ENCODE results near the gene PBLD.

Gene PBLD

DNA sequence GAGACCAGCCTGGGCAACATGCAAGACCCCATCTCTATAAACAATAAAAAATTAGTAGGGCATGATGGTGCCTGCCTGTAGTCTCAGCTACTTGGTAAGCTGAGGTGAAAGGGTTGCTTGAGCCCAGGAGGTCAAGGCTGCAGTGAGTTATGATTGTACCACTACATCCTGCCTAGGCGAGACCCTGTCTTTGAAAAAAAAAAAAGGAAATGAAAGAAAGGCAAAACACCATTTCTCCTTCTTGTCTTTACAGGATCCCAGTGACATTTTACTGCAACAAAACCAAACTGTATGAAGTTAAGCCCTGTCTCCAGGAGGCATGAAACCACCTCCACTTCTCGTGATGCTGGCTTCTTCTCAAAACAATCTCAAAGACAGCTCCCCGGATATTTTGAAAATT, 29.9 kb upstream of the PBLD start:
- H3K4me3 ChIP-seq (ENCODE audit: low read length), result no peak overlapping the region
- no peak for DNase-seq (ENCODE audit: low read depth)
- TF ChIP-seq, protein P1, sequence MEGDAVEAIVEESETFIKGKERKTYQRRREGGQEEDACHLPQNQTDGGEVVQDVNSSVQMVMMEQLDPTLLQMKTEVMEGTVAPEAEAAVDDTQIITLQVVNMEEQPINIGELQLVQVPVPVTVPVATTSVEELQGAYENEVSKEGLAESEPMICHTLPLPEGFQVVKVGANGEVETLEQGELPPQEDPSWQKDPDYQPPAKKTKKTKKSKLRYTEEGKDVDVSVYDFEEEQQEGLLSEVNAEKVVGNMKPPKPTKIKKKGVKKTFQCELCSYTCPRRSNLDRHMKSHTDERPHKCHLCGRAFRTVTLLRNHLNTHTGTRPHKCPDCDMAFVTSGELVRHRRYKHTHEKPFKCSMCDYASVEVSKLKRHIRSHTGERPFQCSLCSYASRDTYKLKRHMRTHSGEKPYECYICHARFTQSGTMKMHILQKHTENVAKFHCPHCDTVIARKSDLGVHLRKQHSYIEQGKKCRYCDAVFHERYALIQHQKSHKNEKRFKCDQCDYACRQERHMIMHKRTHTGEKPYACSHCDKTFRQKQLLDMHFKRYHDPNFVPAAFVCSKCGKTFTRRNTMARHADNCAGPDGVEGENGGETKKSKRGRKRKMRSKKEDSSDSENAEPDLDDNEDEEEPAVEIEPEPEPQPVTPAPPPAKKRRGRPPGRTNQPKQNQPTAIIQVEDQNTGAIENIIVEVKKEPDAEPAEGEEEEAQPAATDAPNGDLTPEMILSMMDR (conservative IDR thresholded peaks at IDR 0.05; ENCODE audit: low read length), result no peak

DNA sequence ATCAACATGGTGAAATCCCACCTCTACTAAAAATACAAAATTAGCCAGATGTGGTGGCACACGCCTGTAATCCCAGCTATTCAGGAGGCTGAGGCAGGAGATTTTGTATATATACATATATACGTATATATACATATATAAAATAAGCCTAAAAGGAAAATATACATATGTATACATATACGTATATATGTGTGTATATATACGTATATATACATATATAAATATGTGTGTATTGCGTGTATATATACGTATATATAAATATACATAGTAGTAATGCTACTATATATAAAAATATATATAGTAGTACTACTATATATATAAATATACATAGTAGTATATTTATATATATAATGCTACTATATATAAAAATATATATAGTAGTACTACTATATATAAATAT, 26.5 kb upstream of the PBLD start:
- no peak for DNase-seq (ENCODE audit: low read depth)
- TF ChIP-seq, protein P1 (conservative IDR thresholded peaks at IDR 0.05; ENCODE audit: low read length), result no peak

DNA sequence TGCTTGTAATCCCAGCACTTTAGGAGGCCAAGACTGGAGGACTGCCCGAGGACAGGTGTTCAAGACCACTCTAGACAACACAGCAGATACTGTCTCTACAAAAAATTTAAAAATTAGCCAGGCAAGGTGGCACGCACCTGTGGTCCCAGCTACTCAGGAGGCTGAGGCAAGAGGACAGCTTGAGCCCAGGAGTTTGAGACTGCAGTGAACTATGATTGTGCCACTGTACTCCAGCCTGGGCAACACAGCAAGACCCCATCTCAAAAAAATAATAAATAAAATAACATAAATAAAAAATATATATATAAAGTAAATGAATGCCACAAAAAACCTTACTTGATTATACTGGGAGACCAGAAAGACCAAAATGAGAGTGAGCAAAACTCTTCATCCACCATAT, 20.8 kb upstream of the PBLD start:
- TF ChIP-seq, protein P1 (conservative IDR thresholded peaks at IDR 0.05; ENCODE audit: low read length), result no peak
- H3K4me3 ChIP-seq (ENCODE audit: low read length), result no peak overlapping the region
- no peak for DNase-seq (ENCODE audit: low read depth)

More for the DNA sequence above, 26.5 kb upstream of the PBLD start:
- no peak overlapping the region for H3K4me3 ChIP-seq (ENCODE audit: low read length)

DNA sequence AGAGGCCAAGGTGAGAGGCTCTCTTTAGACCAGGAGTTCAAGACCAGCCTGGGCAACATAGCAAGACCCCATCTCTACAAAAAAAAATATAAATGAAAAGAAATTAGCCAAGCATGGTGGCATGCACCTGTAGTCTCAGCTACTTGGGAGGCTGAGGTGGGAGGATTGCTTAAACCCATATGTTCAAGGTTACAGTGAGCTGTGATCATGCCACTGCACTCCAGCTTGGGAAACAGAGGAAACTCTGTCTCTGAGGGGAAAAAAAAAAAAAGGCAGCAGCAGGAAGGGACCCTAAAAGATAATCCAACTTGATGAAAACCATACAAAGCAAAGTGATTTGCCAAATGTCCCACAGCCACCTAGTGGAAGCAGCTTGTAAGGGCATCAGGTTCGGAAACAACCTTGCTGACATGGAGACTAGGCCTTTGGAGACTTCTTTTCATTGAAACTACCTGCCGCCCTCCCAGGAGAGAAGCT, 15.6 kb upstream of the PBLD start:
- TF ChIP-seq, protein P1 (conservative IDR thresholded peaks at IDR 0.05; ENCODE audit: low read length), result peak; percentile 87
- no peak overlapping the region for H3K4me3 ChIP-seq (ENCODE audit: low read length)
- peak; percentile 54 for DNase-seq (ENCODE audit: low read depth)

DNA sequence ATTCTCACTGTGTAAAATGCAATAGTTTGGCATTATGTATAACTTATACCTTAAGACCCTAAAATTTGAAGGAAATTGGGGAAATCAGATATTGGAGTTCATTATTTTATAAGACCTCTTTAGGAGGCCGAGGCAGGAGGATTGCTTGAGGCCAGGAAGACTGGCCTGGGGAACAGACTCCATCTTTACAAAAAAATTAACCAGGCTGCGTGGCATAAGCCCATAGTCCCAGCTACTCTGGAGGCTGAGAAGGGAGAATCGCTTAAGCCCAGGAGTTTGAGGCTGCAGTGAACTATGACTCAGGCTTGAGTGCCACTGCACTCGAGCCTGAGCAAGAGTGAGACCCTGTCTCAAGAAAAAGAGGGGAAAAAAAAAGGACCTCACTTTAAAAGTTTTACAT, 14.0 kb upstream of the PBLD start:
- TF ChIP-seq, protein P1 (conservative IDR thresholded peaks at IDR 0.05; ENCODE audit: low read length), result no peak
- H3K4me3 ChIP-seq (ENCODE audit: low read length), result no peak overlapping the region
- no peak for DNase-seq (ENCODE audit: low read depth)

DNA sequence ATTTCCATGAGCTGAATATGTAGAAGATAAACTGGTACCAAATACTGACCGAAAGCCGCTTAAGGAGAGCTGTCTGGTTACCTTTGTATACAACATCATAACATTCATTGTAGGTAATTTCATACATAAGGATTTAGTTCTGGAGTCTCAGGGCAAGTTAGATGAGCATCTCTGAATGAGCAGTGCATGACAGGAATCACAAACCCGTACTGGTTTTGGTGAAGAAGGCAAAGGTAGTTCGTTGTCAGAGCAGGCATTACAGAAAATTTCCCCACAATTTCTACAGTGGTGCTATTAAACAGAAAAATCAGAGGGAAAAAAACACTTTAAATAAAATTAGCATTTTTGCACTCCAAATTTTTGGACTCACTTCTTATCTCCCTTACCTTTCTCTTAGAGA, 12.9 kb upstream of the PBLD start:
- no peak for DNase-seq (ENCODE audit: low read depth)
- no peak overlapping the region for H3K4me3 ChIP-seq (ENCODE audit: low read length)
- TF ChIP-seq, protein P1 (conservative IDR thresholded peaks at IDR 0.05; ENCODE audit: low read length), result no peak

DNA sequence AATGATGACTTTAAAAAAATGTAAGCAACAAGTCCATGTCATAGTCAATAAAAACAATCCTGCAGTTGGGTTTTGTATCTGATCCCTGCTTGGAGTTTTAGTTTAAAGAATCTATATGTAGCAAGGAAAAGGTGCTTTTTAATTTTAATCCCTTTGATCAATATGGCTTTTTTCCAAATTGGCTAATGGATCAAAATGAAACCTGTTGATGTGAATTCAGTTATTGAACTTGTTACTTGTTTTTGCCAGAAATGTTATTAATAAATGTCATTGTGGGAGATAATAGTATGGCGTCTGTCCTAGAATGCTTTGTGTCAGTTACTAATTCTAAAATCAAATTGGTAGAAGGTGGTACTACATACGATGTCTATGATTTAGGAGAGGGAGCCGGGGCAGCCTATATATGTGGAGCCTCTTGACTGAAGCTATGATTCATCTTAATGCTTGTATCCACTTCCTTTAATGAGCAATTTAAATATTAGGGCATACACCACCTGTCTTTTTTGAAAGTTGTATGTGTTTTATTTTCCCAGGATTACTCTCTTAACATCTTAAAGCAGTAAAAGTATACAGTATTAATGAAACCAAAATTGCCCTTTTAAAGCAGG, 10.3 kb upstream of the PBLD start:
- no peak overlapping the region for H3K4me3 ChIP-seq (ENCODE audit: low read length)
- TF ChIP-seq, protein P1 (conservative IDR thresholded peaks at IDR 0.05; ENCODE audit: low read length), result no peak
- no peak for DNase-seq (ENCODE audit: low read depth)
